PC-9 (cell line): ENCODE results near the gene SMCR8.

Source experiments
- EZH2 ChIP-seq: fragments of 200-600 bp; sonication (generic); IDR thresholded peaks from 2 replicates; pipeline ENCODE4 v1.8.0; 2017; ENCODE audit warnings: antibody characterized with exemption, low read depth
- TF ChIP-seq, protein P1 (sequence below): fragments of 200-600 bp; sonication (generic); conservative IDR thresholded peaks from 2 replicates; pipeline ENCODE4 v1.6.1; 2017; ENCODE audit warnings: mixed run types, antibody characterized with exemption, mild to moderate bottlenecking, moderate library complexity

DNA sequence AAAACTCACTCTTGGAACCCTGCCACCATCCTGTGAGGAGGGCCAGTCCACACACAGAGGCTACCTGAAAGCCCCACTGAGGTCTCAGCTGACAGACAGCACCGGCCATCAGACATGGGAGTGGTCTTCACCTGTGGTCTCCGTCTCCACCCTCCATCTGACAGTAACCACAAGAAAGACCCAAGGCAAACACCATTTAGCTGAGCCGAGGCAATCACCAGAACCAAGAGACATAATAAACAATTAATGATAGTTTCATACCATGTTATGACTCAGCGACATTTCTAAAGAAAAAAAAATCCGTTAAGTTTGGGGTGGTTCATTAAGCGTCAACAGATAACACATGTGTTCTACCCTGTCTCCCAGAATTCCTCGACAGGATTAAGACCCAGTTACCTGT is 56.4 kb downstream of the SMCR8 start:
- TF ChIP-seq, protein P1, sequence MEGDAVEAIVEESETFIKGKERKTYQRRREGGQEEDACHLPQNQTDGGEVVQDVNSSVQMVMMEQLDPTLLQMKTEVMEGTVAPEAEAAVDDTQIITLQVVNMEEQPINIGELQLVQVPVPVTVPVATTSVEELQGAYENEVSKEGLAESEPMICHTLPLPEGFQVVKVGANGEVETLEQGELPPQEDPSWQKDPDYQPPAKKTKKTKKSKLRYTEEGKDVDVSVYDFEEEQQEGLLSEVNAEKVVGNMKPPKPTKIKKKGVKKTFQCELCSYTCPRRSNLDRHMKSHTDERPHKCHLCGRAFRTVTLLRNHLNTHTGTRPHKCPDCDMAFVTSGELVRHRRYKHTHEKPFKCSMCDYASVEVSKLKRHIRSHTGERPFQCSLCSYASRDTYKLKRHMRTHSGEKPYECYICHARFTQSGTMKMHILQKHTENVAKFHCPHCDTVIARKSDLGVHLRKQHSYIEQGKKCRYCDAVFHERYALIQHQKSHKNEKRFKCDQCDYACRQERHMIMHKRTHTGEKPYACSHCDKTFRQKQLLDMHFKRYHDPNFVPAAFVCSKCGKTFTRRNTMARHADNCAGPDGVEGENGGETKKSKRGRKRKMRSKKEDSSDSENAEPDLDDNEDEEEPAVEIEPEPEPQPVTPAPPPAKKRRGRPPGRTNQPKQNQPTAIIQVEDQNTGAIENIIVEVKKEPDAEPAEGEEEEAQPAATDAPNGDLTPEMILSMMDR, result no peak
- TF ChIP-seq EZH2, result no peak
